SK-N-SH (cell line): Measurements from ENCODE around the gene SLC7A8. TPM values are rescaled to one million over a fixed set of nuclear protein-coding genes. Genes with fewer than 3 reads are reported as not detected.

ENCODE experiments used
- CTCF ChIA-PET: fragments of 300-600, 350-600 bp; formaldehyde crosslinking; extraction: SDS; loops from one replicate; lab custom pipeline; 2021; lab: Yijun Ruan, JAX
- POLR2A ChIA-PET: fragments of 350-600 bp; sonication (Branson Sonifier 250); formaldehyde crosslinking; extraction: SDS; loops from one replicate; lab custom pipeline; 2020; ENCODE audit warnings: antibody characterized with exemption, inconsistent platforms; lab: Yijun Ruan, JAX
- DNase-seq: peaks from one replicate; pipeline ENCODE4 v3.0.0; 2012
- H2AFZ ChIP-seq: fragments of 200-600 bp; sonication (generic); 2 replicates; pipeline ENCODE4 v1.8.1; 2016; ENCODE audit warnings: antibody characterized with exemption, mild to moderate bottlenecking, low read depth
- H3F3A ChIP-seq: fragments of 200-600 bp; sonication (generic); replicated peaks from 2 replicates; pipeline ENCODE3; 2016; ENCODE audit warnings: antibody characterized with exemption, mild to moderate bottlenecking; ENCODE audit not compliant: insufficient read depth
- H3K27ac ChIP-seq, 2 experiments: fragments of 200-500 bp in 1 of 2; fragments of 200-600 bp in 1 of 2; sonication (Bioruptor generic) in 1 of 2; sonication (generic), shearing (Covaris generic) in 1 of 2; 2 replicates each; pipeline versions ENCODE4 v1.5.1 to v1.6.1; 2014 to 2016; ENCODE audit warnings: low read depth in 2 of 2, inconsistent platforms in 1 of 2, low read length in 1 of 2, mild to moderate bottlenecking in 1 of 2, mixed read lengths in 1 of 2
- H3K27me3 ChIP-seq: fragments of 200-600 bp; sonication (generic), shearing (Covaris generic); 2 replicates; pipeline ENCODE4 v1.6.1; 2016; ENCODE audit warnings: mixed run types; ENCODE audit not compliant: insufficient read depth
- H3K36me3 ChIP-seq, 2 experiments: fragments of 200-500 bp in 1 of 2; fragments of 200-600 bp in 1 of 2; sonication (Bioruptor generic) in 1 of 2; sonication (generic) in 1 of 2; replicated peaks in 1 of 2; 2 replicates each; pipeline versions ENCODE3 to v1.5.1; 2014 to 2016; ENCODE audit warnings: low read length in 1 of 2, mild to moderate bottlenecking in 1 of 2; ENCODE audit not compliant: insufficient read depth in 2 of 2, control insufficient read depth in 1 of 2
- H3K4me1 ChIP-seq, 2 experiments: fragments of 200-500 bp in 1 of 2; fragments of 200-600 bp in 1 of 2; sonication (Bioruptor generic) in 1 of 2; sonication (generic), shearing (Covaris generic) in 1 of 2; 2 replicates each; pipeline versions ENCODE4 v1.5.1 to v1.6.1; 2014 to 2016; ENCODE audit warnings: low read depth in 1 of 2, low read length in 1 of 2, mixed run types in 1 of 2; ENCODE audit not compliant: insufficient read depth in 2 of 2, control insufficient read depth in 1 of 2
- H3K4me2 ChIP-seq: fragments of 200-600 bp; sonication (generic), shearing (Covaris generic); 2 replicates; pipeline ENCODE4 v1.6.1; 2017; ENCODE audit warnings: mixed run types
- H3K4me3 ChIP-seq, 2 experiments: fragments of 200-500 bp in 1 of 2; fragments of 200-600 bp in 1 of 2; sonication (Bioruptor generic) in 1 of 2; sonication (generic), shearing (Covaris generic) in 1 of 2; 2 replicates each; pipeline versions ENCODE4 v1.5.1 to v1.8.1; 2014 to 2016; ENCODE audit warnings: low read depth in 2 of 2, inconsistent platforms in 1 of 2, low read length in 1 of 2, mild to moderate bottlenecking in 1 of 2, mixed read lengths in 1 of 2, moderate library complexity in 1 of 2
- H3K79me2 ChIP-seq: fragments of 200-600 bp; sonication (generic); 2 replicates; pipeline ENCODE4 v1.8.1; 2017; ENCODE audit warnings: mild to moderate bottlenecking; ENCODE audit not compliant: insufficient read depth
- H3K9ac ChIP-seq: fragments of 200-600 bp; sonication (generic); 2 replicates; pipeline ENCODE4 v1.6.1; 2017; ENCODE audit warnings: mixed run types
- H3K9me2 ChIP-seq: fragments of 200-600 bp; sonication (generic); 2 replicates; pipeline ENCODE4 v1.6.1; 2017; ENCODE audit warnings: mixed run types
- H3K9me3 ChIP-seq: fragments of 200-600 bp; sonication (generic); 2 replicates; pipeline ENCODE4 v1.6.1; 2017; ENCODE audit warnings: mixed run types, mild to moderate bottlenecking, moderate library complexity
- H4K20me1 ChIP-seq: fragments of 200-600 bp; sonication (generic); 2 replicates; pipeline ENCODE4 v1.6.1; 2017; ENCODE audit warnings: mild to moderate bottlenecking, mixed run types; ENCODE audit not compliant: insufficient read depth
- CHD2 ChIP-seq: fragments of 150-350 bp; IDR thresholded peaks from 2 replicates; pipeline ENCODE4 v1.6.1; 2018; ENCODE audit warnings: low read length; ENCODE audit not compliant: partially characterized antibody
- ELF1 ChIP-seq: IDR thresholded peaks from 2 replicates; pipeline ENCODE4 v1.4.0; 2012
- EP300 ChIP-seq, 2 experiments: IDR thresholded peaks; 2 replicates each; pipeline versions ENCODE4 v1.4.0 to v1.6.1; 2012; ENCODE audit warnings: borderline replicate concordance in 1 of 2, low read depth in 1 of 2, low read length in 1 of 2
- EZH2phosphoT487 ChIP-seq: fragments of 200-600 bp; sonication (generic); IDR thresholded peaks from 2 replicates; pipeline ENCODE4 v1.6.1; 2017; ENCODE audit warnings: low read depth, mixed run types, mild to moderate bottlenecking, antibody characterized with exemption, moderate library complexity, borderline replicate concordance
- FOSL2 ChIP-seq: IDR thresholded peaks from 2 replicates; pipeline ENCODE4 v1.4.0; 2012; ENCODE audit warnings: low read depth, mild to moderate bottlenecking, moderate library complexity, borderline replicate concordance
- FOXJ3 ChIP-seq: sonication (generic); formaldehyde crosslinking; IDR thresholded peaks from 2 replicates; pipeline ENCODE4 v1.5.1; 2020; ENCODE audit warnings: mild to moderate bottlenecking, missing genetic modification reagents
- FOXM1 ChIP-seq: IDR thresholded peaks from 2 replicates; pipeline ENCODE4 v1.4.0; 2012; ENCODE audit warnings: low read depth, mild to moderate bottlenecking
- GABPA ChIP-seq: IDR thresholded peaks from 2 replicates; pipeline ENCODE4 v1.4.0; 2012; ENCODE audit warnings: low read depth, mild to moderate bottlenecking
- JUND ChIP-seq: IDR thresholded peaks from 2 replicates; pipeline ENCODE4 v1.4.0; 2012
- MXI1 ChIP-seq: IDR thresholded peaks from 2 replicates; pipeline ENCODE4 v1.6.1; 2012; ENCODE audit warnings: mild to moderate bottlenecking, low read depth, low read length, improper control_type of control experiment
- NFIC ChIP-seq: IDR thresholded peaks from 2 replicates; pipeline ENCODE4 v1.4.0; 2012; ENCODE audit warnings: borderline replicate concordance
- NRF1 ChIP-seq: IDR thresholded peaks from 2 replicates; pipeline ENCODE4 v1.6.1; 2012; ENCODE audit warnings: low read depth, mild to moderate bottlenecking, low read length
- RCOR1 ChIP-seq: fragments of 150-350 bp; IDR thresholded peaks from 2 replicates; pipeline ENCODE4 v1.6.1; 2017; ENCODE audit warnings: antibody characterized with exemption, low read length
- RFX5 ChIP-seq: IDR thresholded peaks from 2 replicates; pipeline ENCODE4 v1.6.1; 2012; ENCODE audit warnings: mild to moderate bottlenecking, improper control_type of control experiment, low read length
- RXRA ChIP-seq: IDR thresholded peaks from 2 replicates; pipeline ENCODE4 v1.4.0; 2012; ENCODE audit warnings: low read depth, mild to moderate bottlenecking, borderline replicate concordance
- SIN3A ChIP-seq: IDR thresholded peaks from 2 replicates; pipeline ENCODE4 v1.6.1; 2012; ENCODE audit warnings: low read depth, mild to moderate bottlenecking, low read length, moderate library complexity, borderline replicate concordance
- SMC3 ChIP-seq: IDR thresholded peaks from 2 replicates; pipeline ENCODE4 v1.6.1; 2012; ENCODE audit warnings: low read depth, low read length, improper control_type of control experiment
- TCF12 ChIP-seq: IDR thresholded peaks from 2 replicates; pipeline ENCODE4 v1.4.0; 2012
- ZBTB33 ChIP-seq: IDR thresholded peaks from 2 replicates; pipeline ENCODE4 v1.4.0; 2012; ENCODE audit warnings: low read depth, borderline replicate concordance
- WGBS: methylation state at CpG from one replicate; pipeline ENCODE4 v1.1.6; 2017; ENCODE audit warnings: low lambda C conversion rate; 5-methylcytosine and 5-hydroxymethylcytosine counted together
- polyA plus RNA-seq, 3 experiments: library from polyadenylated mRNA; depleted of rRNA; stranded (reverse); fragments of >200 nt; gene quantifications; 2 replicates each; pipeline ENCODE4 v1.2.3, GENCODE V29; 2012
- TF ChIP-seq, protein P1 (sequence below): fragments of 150-350 bp; IDR thresholded peaks from 2 replicates; pipeline ENCODE4 v1.6.1; 2017; ENCODE audit warnings: antibody characterized with exemption, low read length, low read depth, borderline replicate concordance
- TF ChIP-seq, protein P2 (sequence below): IDR thresholded peaks from 2 replicates; pipeline ENCODE4 v1.4.0; 2012; ENCODE audit warnings: low read depth
- TF ChIP-seq, protein P3 (sequence below): fragments of 150-350 bp; IDR thresholded peaks from 2 replicates; pipeline ENCODE4 v1.6.1; 2016; ENCODE audit warnings: mild to moderate bottlenecking, low read depth, low read length
- TF ChIP-seq, protein P4 (sequence below): fragments of 200-600 bp; sonication (generic); IDR thresholded peaks from 2 replicates; pipeline ENCODE4 v1.6.1; 2017; ENCODE audit warnings: antibody characterized with exemption, mild to moderate bottlenecking, moderate library complexity

Gene SLC7A8
- polyA plus RNA-seq, 1 of the 3 experiments (the other 2 are of a cell fraction), result 1.4 TPM

DNA sequence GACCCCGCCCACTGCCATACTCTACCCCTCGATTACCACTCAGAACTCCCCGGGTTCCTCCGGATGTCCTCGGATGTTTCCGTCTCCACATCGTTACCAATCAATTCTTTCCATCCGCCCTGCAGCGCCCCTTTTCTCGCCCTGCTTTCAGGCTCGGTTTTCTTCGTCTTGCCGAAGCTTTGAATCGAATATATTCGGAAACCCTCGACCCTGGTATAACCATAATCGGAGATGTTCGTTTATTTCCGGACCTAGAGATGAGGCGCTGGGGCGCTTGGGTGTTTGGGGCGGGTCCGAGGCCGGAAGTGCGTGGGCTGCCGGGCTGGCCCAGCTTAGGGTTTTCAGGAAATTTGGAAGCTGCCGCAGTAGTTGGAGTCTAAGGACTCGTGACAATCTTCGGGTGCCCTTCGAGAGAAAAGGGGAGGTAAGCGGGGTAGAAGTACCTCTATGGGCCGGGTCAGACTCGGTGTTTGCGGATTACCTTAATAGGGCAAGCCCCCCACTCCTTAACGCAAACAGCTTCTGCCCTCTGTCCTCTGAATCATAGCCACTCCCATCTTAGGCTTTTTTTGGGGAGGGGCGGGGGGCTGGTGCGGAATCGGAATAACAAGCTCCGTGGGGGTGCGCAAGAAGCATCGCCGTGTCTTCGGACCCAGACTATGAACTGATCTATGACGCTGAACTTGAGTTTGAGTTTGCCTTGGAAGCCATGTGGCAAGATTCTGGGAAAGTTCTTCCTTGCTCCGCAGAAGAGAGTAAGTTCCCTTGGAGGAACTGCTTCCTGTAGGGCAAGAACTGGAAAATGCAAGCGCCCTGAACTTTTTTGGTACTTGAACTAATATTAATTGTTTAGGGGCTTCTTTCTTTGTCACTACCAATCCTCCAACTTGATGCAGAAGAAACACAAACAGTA is 88.0 kb downstream of the SLC7A8 start, which contains the start of gene C14orf119 (continued):
- peak; percentile 44; the same call in 1 of the 2 replicates for TF ChIP-seq FOSL2
- TF ChIP-seq RCOR1, result no peak
- no peak for TF ChIP-seq NRF1
- TF ChIP-seq EZH2phosphoT487, result no peak
- no peak for TF ChIP-seq CHD2
- TF ChIP-seq, protein P1, sequence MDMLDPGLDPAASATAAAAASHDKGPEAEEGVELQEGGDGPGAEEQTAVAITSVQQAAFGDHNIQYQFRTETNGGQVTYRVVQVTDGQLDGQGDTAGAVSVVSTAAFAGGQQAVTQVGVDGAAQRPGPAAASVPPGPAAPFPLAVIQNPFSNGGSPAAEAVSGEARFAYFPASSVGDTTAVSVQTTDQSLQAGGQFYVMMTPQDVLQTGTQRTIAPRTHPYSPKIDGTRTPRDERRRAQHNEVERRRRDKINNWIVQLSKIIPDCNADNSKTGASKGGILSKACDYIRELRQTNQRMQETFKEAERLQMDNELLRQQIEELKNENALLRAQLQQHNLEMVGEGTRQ, result no peak
- TF ChIP-seq ZBTB33, result no peak
- TF ChIP-seq ELF1, result peak; percentile 69; the same call in 1 of the 2 replicates
- no peak for TF ChIP-seq EP300 (IDR thresholded peaks at IDR 0.05; ENCODE audit: borderline replicate concordance in 1 of 2, low read depth in 1 of 2, low read length in 1 of 2)
- peak; percentile 71 for TF ChIP-seq GABPA
- TF ChIP-seq, all 33 proteins: peak for 10

DNA sequence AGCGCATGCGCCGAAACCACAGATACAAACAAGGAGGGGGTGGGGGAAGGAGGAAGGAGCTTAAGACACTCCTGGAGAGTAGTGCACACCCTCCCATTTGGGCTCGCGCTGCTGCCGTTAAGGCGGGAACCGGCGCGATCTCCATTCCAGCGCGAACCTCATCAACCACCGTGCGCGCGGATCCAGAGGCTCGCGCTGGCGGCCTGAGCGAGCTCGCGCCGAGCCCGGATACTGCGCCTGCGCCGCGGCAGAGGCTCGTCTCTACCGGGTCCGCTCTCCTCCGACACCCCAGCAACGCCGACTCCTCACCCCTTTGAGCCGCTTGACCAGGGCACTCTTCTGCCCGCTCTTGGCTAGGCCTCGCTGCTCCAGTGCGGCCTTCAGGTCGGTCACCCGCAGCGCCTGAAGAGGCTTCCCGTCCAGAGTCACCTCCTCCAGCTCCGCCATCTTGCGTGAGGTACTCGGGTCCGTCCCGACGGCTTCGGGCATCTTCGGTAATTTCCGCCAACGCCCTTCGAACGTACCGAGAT is 88.7 kb downstream of the SLC7A8 start, which contains the start of gene ACIN1:
Gene ACIN1, minus strand, starts transcription at position 471 of the 530 bp plus-strand sequence. Its CDS starts 24 bp downstream, at position 447.
- H2AFZ ChIP-seq, result peak within 1 kb of the TSS; percentile 75
- H3K9me2 ChIP-seq, result no peaks in the 10 kb centered on the region
- H3K27me3 ChIP-seq, result no peaks in the 10 kb centered on the region
- POLR2A ChIA-PET, result interaction anchor here (0.6 to 2.1 kb wide), 13 partner anchors 12 to 227 kb away, joined by 3 to 11 read pairs (median 6); partner anchors contain the start of genes CDH24, HOMEZ, PABPN1 and PPP1R3E
- H4K20me1 ChIP-seq, result peaks cover 58% of the 10 kb centered on the region
- under 1% methylated on average over 33 of the region's 55 CpGs for WGBS
- no peaks in the 10 kb centered on the region for H3F3A ChIP-seq
- peak within 1 kb of the TSS; percentile 95 for H3K9ac ChIP-seq
- peaks cover 47 to 52% of the 10 kb centered on the region in 2 experiments for H3K36me3 ChIP-seq
- peaks cover 7 to 20% of the 10 kb centered on the region in 2 experiments; a peak in 3 of 4 replicates for H3K4me1 ChIP-seq
- H3K27ac ChIP-seq, result peak within 1 kb of the TSS; percentile 93 to 96
- H3K4me3 ChIP-seq, result peak within 1 kb of the TSS; percentile 77 to 94
- CTCF ChIA-PET, result interaction anchor here (0.7 to 3.4 kb wide), 17 partner anchors 10 to 222 kb away, joined by 3 to 21 read pairs (median 3); partner anchors contain the start of genes CDH24 and CIROP
- DNase-seq, result peak; percentile 82
- no peaks in the 10 kb centered on the region for H3K9me3 ChIP-seq
- peak within 1 kb of the TSS; percentile 86 for H3K4me2 ChIP-seq
- H3K79me2 ChIP-seq, result peaks cover 84% of the 10 kb centered on the region
- TF ChIP-seq, protein P2, sequence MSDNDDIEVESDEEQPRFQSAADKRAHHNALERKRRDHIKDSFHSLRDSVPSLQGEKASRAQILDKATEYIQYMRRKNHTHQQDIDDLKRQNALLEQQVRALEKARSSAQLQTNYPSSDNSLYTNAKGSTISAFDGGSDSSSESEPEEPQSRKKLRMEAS, result peak; percentile 64; the same call in 1 of the 2 replicates
- TF ChIP-seq FOXJ3 (CRISPR knock-in tag) (no peak), SIN3A (no peak), JUND (no peak), RFX5 (no peak), ELF1 (peak; percentile 44; the same call in 1 of the 2 replicates), TCF12 (no peak), SMC3 (no peak), MXI1 (no peak), RXRA (no peak), NFIC (no peak), FOXM1 (no peak), NRF1 (peak; percentile 63), EZH2phosphoT487 (no peak)
- TF ChIP-seq, protein P3, sequence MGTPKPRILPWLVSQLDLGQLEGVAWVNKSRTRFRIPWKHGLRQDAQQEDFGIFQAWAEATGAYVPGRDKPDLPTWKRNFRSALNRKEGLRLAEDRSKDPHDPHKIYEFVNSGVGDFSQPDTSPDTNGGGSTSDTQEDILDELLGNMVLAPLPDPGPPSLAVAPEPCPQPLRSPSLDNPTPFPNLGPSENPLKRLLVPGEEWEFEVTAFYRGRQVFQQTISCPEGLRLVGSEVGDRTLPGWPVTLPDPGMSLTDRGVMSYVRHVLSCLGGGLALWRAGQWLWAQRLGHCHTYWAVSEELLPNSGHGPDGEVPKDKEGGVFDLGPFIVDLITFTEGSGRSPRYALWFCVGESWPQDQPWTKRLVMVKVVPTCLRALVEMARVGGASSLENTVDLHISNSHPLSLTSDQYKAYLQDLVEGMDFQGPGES, result no peak
- TF ChIP-seq, protein P4, sequence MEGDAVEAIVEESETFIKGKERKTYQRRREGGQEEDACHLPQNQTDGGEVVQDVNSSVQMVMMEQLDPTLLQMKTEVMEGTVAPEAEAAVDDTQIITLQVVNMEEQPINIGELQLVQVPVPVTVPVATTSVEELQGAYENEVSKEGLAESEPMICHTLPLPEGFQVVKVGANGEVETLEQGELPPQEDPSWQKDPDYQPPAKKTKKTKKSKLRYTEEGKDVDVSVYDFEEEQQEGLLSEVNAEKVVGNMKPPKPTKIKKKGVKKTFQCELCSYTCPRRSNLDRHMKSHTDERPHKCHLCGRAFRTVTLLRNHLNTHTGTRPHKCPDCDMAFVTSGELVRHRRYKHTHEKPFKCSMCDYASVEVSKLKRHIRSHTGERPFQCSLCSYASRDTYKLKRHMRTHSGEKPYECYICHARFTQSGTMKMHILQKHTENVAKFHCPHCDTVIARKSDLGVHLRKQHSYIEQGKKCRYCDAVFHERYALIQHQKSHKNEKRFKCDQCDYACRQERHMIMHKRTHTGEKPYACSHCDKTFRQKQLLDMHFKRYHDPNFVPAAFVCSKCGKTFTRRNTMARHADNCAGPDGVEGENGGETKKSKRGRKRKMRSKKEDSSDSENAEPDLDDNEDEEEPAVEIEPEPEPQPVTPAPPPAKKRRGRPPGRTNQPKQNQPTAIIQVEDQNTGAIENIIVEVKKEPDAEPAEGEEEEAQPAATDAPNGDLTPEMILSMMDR, result no peak
